ENCODE results near the gene SLC35F4.

Gene SLC35F4

GRCh38 chr14:57848786-57849185 lies 17.1 kb downstream of the SLC35F4 start:
- in situ Hi-C loops (cut with MboI; ENCODE audit: low sequenced_read_pairs): no loop called here

- in situ Hi-C loops (cut with MboI; ENCODE audit: low sequenced_read_pairs): no loop called here
These were observed 17.5 kb downstream of the SLC35F4 start for GRCh38 chr14:57848353-57848752.

GRCh38 chr14:57847706-57848105 lies 18.2 kb downstream of the SLC35F4 start:
- in situ Hi-C loops (cut with MboI; ENCODE audit: low sequenced_read_pairs): no loop called here

- in situ Hi-C loops (cut with MboI; ENCODE audit: low sequenced_read_pairs): no loop called here
These were observed 18.8 kb downstream of the SLC35F4 start for GRCh38 chr14:57847096-57847495.

- in situ Hi-C loops (cut with MboI; ENCODE audit: low sequenced_read_pairs): no loop called here
These were observed 19.3 kb downstream of the SLC35F4 start for GRCh38 chr14:57846596-57846995.

GRCh38 chr14:57845802-57846531 lies 19.9 kb downstream of the SLC35F4 start:
- in situ Hi-C loops (cut with MboI; ENCODE audit: low sequenced_read_pairs): no loop called here

GRCh38 chr14:57845316-57845715 lies 20.6 kb downstream of the SLC35F4 start:
- in situ Hi-C loops (cut with MboI; ENCODE audit: low sequenced_read_pairs): no loop called here

GRCh38 chr14:57837267-57837666 lies 28.6 kb downstream of the SLC35F4 start:
- in situ Hi-C loops (cut with MboI; ENCODE audit: low sequenced_read_pairs): no loop called here

GRCh38 chr14:57835766-57836165 lies 30.1 kb downstream of the SLC35F4 start:
- in situ Hi-C loops (cut with MboI; ENCODE audit: low sequenced_read_pairs): no loop called here

GRCh38 chr14:57834961-57835360 lies 30.9 kb downstream of the SLC35F4 start:
- in situ Hi-C loops (cut with MboI; ENCODE audit: low sequenced_read_pairs): no loop called here

- in situ Hi-C loops (cut with MboI; ENCODE audit: low sequenced_read_pairs): no loop called here
These were observed 31.8 kb downstream of the SLC35F4 start for GRCh38 chr14:57834001-57834598.

GRCh38 chr14:57833323-57833722 lies 32.6 kb downstream of the SLC35F4 start:
- in situ Hi-C loops (cut with MboI; ENCODE audit: low sequenced_read_pairs): no loop called here

- in situ Hi-C loops (cut with MboI; ENCODE audit: low sequenced_read_pairs): no loop called here
These were observed 33.9 kb downstream of the SLC35F4 start for GRCh38 chr14:57831981-57832380.

GRCh38 chr14:57828713-57829112 lies 37.2 kb downstream of the SLC35F4 start:
- in situ Hi-C loops (cut with MboI; ENCODE audit: low sequenced_read_pairs): no loop called here

- in situ Hi-C loops (cut with MboI; ENCODE audit: low sequenced_read_pairs): no loop called here
These were observed 42.8 kb downstream of the SLC35F4 start for GRCh38 chr14:57823015-57823660.

- in situ Hi-C loops (cut with MboI; ENCODE audit: low sequenced_read_pairs): no loop called here
These were observed 43.8 kb downstream of the SLC35F4 start for GRCh38 chr14:57822081-57822480.

GRCh38 chr14:57820581-57820980 lies 45.3 kb downstream of the SLC35F4 start:
- in situ Hi-C loops (cut with MboI; ENCODE audit: low sequenced_read_pairs): no loop called here

GRCh38 chr14:57818511-57818910 lies 47.4 kb downstream of the SLC35F4 start:
- in situ Hi-C loops (cut with MboI; ENCODE audit: low sequenced_read_pairs): no loop called here

- in situ Hi-C loops (cut with MboI; ENCODE audit: low sequenced_read_pairs): no loop called here
These were observed 49.2 kb downstream of the SLC35F4 start for GRCh38 chr14:57816568-57817284.

- in situ Hi-C loops (cut with MboI; ENCODE audit: low sequenced_read_pairs): no loop called here
These were observed 51.2 kb downstream of the SLC35F4 start for GRCh38 chr14:57814726-57815125.

- in situ Hi-C loops (cut with MboI; ENCODE audit: low sequenced_read_pairs): no loop called here
These were observed 53.2 kb downstream of the SLC35F4 start for GRCh38 chr14:57812741-57813140.

Measured in HL-60/S4 (cell line).